Liver (tissue), 3 donors: Measurements from ENCODE around the gene SF3B3.

Experiments
- CTCF ChIP-seq: fragments of 150-350 bp; IDR thresholded peaks from 2 replicates; pipeline ENCODE4 v1.5.1; 2017; ENCODE audit warnings: improper control_type of control experiment, low read depth, low read length; ENCODE audit not compliant: missing input control
- FOXA1 ChIP-seq: IDR thresholded peaks from 2 replicates; pipeline ENCODE4 v1.6.1; 2016; ENCODE audit warnings: antibody characterized with exemption
- FOXA2 ChIP-seq: IDR thresholded peaks from 2 replicates; pipeline ENCODE4 v1.6.1; 2016; ENCODE audit warnings: antibody characterized with exemption
- GABPA ChIP-seq, 2 donors: IDR thresholded peaks in 1 of 2; conservative IDR thresholded peaks in 1 of 2; 2 replicates each; pipeline ENCODE4 v1.6.1; 2016; ENCODE audit warnings: antibody characterized with exemption in 2 of 2, mild to moderate bottlenecking in 1 of 2, moderate library complexity in 1 of 2
- JUND ChIP-seq, 2 donors: IDR thresholded peaks; 2 replicates each; pipeline ENCODE4 v1.6.1; 2016; ENCODE audit warnings: antibody characterized with exemption in 2 of 2
- RAD21 ChIP-seq, 2 donors: IDR thresholded peaks; 2 replicates each; pipeline ENCODE4 v1.6.1; 2016; ENCODE audit warnings: antibody characterized with exemption in 2 of 2, mild to moderate bottlenecking in 2 of 2
- REST ChIP-seq: IDR thresholded peaks from 2 replicates; pipeline ENCODE4 v1.6.1; 2016; ENCODE audit warnings: antibody characterized with exemption, mild to moderate bottlenecking
- RXRA ChIP-seq, 2 donors: IDR thresholded peaks; 2 replicates each; pipeline ENCODE4 v1.6.1; 2017 to 2018; ENCODE audit warnings: antibody characterized with exemption in 2 of 2, mild to moderate bottlenecking in 1 of 2
- SP1 ChIP-seq: IDR thresholded peaks from 2 replicates; pipeline ENCODE4 v1.6.1; 2018; ENCODE audit warnings: antibody characterized with exemption, mild to moderate bottlenecking
- TAF1 ChIP-seq: conservative IDR thresholded peaks from 2 replicates; pipeline ENCODE4 v1.6.1; 2016; ENCODE audit warnings: antibody characterized with exemption, mild to moderate bottlenecking
- YY1 ChIP-seq: IDR thresholded peaks from 2 replicates; pipeline ENCODE4 v1.6.1; 2016; ENCODE audit warnings: antibody characterized with exemption, mild to moderate bottlenecking
- TF ChIP-seq, protein P1 (sequence below): IDR thresholded peaks from 2 replicates; pipeline ENCODE4 v1.6.1; 2016; ENCODE audit warnings: antibody characterized with exemption
- donor health status: healthy.
- donor health status: healthy.

- TF ChIP-seq RXRA (IDR thresholded peaks at IDR 0.05): no peak
- no peak for TF ChIP-seq YY1
- no peak for TF ChIP-seq CTCF
- no peak for TF ChIP-seq FOXA1
- TF ChIP-seq, protein P1, sequence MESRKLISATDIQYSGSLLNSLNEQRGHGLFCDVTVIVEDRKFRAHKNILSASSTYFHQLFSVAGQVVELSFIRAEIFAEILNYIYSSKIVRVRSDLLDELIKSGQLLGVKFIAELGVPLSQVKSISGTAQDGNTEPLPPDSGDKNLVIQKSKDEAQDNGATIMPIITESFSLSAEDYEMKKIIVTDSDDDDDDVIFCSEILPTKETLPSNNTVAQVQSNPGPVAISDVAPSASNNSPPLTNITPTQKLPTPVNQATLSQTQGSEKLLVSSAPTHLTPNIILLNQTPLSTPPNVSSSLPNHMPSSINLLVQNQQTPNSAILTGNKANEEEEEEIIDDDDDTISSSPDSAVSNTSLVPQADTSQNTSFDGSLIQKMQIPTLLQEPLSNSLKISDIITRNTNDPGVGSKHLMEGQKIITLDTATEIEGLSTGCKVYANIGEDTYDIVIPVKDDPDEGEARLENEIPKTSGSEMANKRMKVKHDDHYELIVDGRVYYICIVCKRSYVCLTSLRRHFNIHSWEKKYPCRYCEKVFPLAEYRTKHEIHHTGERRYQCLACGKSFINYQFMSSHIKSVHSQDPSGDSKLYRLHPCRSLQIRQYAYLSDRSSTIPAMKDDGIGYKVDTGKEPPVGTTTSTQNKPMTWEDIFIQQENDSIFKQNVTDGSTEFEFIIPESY: no peak
- no peak for TF ChIP-seq FOXA2
- no peak for TF ChIP-seq RAD21 (IDR thresholded peaks at IDR 0.05)
- TF ChIP-seq JUND (IDR thresholded peaks at IDR 0.05): no peak
- TF ChIP-seq GABPA (IDR thresholded peaks at IDR 0.05 in 1 of 2, conservative IDR thresholded peaks at IDR 0.05 in 1 of 2): no peak
- no peak for TF ChIP-seq REST
- no peak for TF ChIP-seq TAF1
- no peak for TF ChIP-seq SP1
Observed at GRCh38 chr16:70475054-70475871, 48.4 kb upstream of the SF3B3 start.
